ENCODE measurements around the gene IGFBP7. TPM values are rescaled to one million over a fixed set of nuclear protein-coding genes. Genes with fewer than 3 reads are reported as not detected.

Gene IGFBP7
- total and polyA plus RNA-seq, 2 of the 8 experiments (the other 6 are each of a cell fraction or from before 2014, with no cell fraction given): 0.17 to 0.48 TPM

DNA sequence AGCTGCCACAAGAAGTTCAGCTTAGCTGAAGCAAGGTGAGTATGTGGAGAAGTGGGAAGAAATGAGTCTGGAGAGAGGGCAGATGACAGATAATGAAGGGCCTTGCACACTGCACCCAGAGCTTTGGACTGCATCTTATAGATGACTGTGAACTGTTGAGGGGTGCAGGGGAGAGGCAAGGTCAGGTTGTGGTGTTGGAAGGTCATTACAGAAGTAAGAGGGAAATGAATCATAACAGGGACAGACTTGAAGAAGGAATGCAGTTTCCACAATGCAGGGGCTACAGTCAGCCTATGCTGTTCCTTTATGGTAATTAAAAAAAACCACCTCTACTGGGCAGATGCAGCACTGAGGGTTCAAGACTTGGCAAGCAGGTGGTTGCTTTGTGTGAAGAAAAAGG lies 4.8 kb upstream of the IGFBP7 start (continued):
- TF ChIP-seq, protein P1, sequence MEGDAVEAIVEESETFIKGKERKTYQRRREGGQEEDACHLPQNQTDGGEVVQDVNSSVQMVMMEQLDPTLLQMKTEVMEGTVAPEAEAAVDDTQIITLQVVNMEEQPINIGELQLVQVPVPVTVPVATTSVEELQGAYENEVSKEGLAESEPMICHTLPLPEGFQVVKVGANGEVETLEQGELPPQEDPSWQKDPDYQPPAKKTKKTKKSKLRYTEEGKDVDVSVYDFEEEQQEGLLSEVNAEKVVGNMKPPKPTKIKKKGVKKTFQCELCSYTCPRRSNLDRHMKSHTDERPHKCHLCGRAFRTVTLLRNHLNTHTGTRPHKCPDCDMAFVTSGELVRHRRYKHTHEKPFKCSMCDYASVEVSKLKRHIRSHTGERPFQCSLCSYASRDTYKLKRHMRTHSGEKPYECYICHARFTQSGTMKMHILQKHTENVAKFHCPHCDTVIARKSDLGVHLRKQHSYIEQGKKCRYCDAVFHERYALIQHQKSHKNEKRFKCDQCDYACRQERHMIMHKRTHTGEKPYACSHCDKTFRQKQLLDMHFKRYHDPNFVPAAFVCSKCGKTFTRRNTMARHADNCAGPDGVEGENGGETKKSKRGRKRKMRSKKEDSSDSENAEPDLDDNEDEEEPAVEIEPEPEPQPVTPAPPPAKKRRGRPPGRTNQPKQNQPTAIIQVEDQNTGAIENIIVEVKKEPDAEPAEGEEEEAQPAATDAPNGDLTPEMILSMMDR (IDR thresholded peaks at IDR 0.05; ENCODE audit: control extremely low read depth in 1 of 3, insufficient read depth in 1 of 3, low read depth in 1 of 3, low read length in 3 of 3): no peak
- TF ChIP-seq GABPA (IDR thresholded peaks at IDR 0.05; ENCODE audit: borderline replicate concordance, insufficient read depth, low read length) (no peak), FOSL1 (IDR thresholded peaks at IDR 0.05; ENCODE audit: insufficient read depth, low read depth, low read length) (no peak), RFX5 (IDR thresholded peaks at IDR 0.05; ENCODE audit: borderline replicate concordance, low read depth, low read length) (no peak), CHD1 (IDR thresholded peaks at IDR 0.05; ENCODE audit: low read depth, low read length) (no peak)
- TF ChIP-seq, protein P2, sequence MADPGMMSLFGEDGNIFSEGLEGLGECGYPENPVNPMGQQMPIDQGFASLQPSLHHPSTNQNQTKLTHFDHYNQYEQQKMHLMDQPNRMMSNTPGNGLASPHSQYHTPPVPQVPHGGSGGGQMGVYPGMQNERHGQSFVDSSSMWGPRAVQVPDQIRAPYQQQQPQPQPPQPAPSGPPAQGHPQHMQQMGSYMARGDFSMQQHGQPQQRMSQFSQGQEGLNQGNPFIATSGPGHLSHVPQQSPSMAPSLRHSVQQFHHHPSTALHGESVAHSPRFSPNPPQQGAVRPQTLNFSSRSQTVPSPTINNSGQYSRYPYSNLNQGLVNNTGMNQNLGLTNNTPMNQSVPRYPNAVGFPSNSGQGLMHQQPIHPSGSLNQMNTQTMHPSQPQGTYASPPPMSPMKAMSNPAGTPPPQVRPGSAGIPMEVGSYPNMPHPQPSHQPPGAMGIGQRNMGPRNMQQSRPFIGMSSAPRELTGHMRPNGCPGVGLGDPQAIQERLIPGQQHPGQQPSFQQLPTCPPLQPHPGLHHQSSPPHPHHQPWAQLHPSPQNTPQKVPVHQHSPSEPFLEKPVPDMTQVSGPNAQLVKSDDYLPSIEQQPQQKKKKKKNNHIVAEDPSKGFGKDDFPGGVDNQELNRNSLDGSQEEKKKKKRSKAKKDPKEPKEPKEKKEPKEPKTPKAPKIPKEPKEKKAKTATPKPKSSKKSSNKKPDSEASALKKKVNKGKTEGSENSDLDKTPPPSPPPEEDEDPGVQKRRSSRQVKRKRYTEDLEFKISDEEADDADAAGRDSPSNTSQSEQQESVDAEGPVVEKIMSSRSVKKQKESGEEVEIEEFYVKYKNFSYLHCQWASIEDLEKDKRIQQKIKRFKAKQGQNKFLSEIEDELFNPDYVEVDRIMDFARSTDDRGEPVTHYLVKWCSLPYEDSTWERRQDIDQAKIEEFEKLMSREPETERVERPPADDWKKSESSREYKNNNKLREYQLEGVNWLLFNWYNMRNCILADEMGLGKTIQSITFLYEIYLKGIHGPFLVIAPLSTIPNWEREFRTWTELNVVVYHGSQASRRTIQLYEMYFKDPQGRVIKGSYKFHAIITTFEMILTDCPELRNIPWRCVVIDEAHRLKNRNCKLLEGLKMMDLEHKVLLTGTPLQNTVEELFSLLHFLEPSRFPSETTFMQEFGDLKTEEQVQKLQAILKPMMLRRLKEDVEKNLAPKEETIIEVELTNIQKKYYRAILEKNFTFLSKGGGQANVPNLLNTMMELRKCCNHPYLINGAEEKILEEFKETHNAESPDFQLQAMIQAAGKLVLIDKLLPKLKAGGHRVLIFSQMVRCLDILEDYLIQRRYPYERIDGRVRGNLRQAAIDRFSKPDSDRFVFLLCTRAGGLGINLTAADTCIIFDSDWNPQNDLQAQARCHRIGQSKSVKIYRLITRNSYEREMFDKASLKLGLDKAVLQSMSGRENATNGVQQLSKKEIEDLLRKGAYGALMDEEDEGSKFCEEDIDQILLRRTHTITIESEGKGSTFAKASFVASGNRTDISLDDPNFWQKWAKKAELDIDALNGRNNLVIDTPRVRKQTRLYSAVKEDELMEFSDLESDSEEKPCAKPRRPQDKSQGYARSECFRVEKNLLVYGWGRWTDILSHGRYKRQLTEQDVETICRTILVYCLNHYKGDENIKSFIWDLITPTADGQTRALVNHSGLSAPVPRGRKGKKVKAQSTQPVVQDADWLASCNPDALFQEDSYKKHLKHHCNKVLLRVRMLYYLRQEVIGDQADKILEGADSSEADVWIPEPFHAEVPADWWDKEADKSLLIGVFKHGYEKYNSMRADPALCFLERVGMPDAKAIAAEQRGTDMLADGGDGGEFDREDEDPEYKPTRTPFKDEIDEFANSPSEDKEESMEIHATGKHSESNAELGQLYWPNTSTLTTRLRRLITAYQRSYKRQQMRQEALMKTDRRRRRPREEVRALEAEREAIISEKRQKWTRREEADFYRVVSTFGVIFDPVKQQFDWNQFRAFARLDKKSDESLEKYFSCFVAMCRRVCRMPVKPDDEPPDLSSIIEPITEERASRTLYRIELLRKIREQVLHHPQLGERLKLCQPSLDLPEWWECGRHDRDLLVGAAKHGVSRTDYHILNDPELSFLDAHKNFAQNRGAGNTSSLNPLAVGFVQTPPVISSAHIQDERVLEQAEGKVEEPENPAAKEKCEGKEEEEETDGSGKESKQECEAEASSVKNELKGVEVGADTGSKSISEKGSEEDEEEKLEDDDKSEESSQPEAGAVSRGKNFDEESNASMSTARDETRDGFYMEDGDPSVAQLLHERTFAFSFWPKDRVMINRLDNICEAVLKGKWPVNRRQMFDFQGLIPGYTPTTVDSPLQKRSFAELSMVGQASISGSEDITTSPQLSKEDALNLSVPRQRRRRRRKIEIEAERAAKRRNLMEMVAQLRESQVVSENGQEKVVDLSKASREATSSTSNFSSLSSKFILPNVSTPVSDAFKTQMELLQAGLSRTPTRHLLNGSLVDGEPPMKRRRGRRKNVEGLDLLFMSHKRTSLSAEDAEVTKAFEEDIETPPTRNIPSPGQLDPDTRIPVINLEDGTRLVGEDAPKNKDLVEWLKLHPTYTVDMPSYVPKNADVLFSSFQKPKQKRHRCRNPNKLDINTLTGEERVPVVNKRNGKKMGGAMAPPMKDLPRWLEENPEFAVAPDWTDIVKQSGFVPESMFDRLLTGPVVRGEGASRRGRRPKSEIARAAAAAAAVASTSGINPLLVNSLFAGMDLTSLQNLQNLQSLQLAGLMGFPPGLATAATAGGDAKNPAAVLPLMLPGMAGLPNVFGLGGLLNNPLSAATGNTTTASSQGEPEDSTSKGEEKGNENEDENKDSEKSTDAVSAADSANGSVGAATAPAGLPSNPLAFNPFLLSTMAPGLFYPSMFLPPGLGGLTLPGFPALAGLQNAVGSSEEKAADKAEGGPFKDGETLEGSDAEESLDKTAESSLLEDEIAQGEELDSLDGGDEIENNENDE (IDR thresholded peaks at IDR 0.05; ENCODE audit: insufficient replicate concordance, low read length): no peak
